HCT116 (cell line): ENCODE results near the gene TBPL1. TPM values are rescaled to one million over a fixed set of nuclear protein-coding genes. Genes with fewer than 3 reads are reported as not detected.
A peak's percentile ranks its signal among the peaks of the same experiment; 100 is the strongest.

Source experiments
- ATAC-seq: fragments of 200-7000 bp; cut with Tn5 transposase; 2 replicates; pipeline ENCODE4 v1.9.1; 2020; ENCODE audit warnings: mild to moderate bottlenecking, moderate library complexity
- BruUV-seq: library from RNA; stranded (reverse); fragments of 400-500 nt; replicated peaks from 2 replicates; lab custom pipeline; 2021; lab: Mats Ljungman, UMichigan
- CTCF ChIA-PET: fragments of 300-600 bp; sonication (Branson Sonifier 250); formaldehyde crosslinking; loops from one replicate; lab custom pipeline; 2021; ENCODE audit warnings: antibody characterized with exemption; lab: Charles Lee
- POLR2A ChIA-PET: fragments of 300-600, 350-600 bp; sonication (Branson Sonifier 250); formaldehyde crosslinking; loops from one replicate; lab custom pipeline; 2021; ENCODE audit warnings: antibody characterized with exemption; lab: Charles Lee
- RAD21 ChIA-PET, 2 experiments: fragments of 300-600 bp; sonication (Branson Sonifier 250); formaldehyde crosslinking; loops; one replicate each; lab custom pipeline; 2023; ENCODE audit warnings: low total read pairs in 2 of 2; ENCODE audit not compliant: uncharacterized antibody in 2 of 2, unreplicated experiment in 2 of 2, low non-redundant PET in 1 of 2; lab: Charles Lee
- DNase-seq: peaks from one replicate; pipeline ENCODE4 v3.0.0-alpha.2; 2010; ENCODE audit warnings: low read depth, low spot score
- H2AFZ ChIP-seq: fragments of 200-600 bp; shearing (Covaris generic), sonication (generic); 2 replicates; pipeline ENCODE4 v1.6.1; 2017; ENCODE audit warnings: low read depth, mixed run types, mixed read lengths, antibody characterized with exemption, low read length; ENCODE audit not compliant: poor library complexity, severe bottlenecking
- H3K27ac ChIP-seq: 2 replicates; pipeline ENCODE4 v1.5.1; 2012; ENCODE audit warnings: low read depth, low read length
- H3K27me3 ChIP-seq: fragments of 200-600 bp; sonication (generic); 2 replicates; pipeline ENCODE4 v1.6.1; 2016; ENCODE audit warnings: mixed run types, low read length, mixed read lengths; ENCODE audit not compliant: insufficient read depth
- H3K36me3 ChIP-seq, 2 experiments: fragments of 200-500 bp in 1 of 2; fragments of 200-600 bp in 1 of 2; sonication (Bioruptor generic) in 1 of 2; sonication (generic) in 1 of 2; 2 replicates each; pipeline versions ENCODE4 v1.5.1 to v1.6.1; 2014 to 2016; ENCODE audit warnings: low read length in 2 of 2, inconsistent platforms in 1 of 2, mixed read lengths in 1 of 2, mixed run types in 1 of 2; ENCODE audit not compliant: insufficient read depth in 2 of 2, control insufficient read depth in 1 of 2
- H3K4me1 ChIP-seq, 2 experiments: fragments of 200-600 bp in 1 of 2; sonication (generic) in 1 of 2; 2 replicates each; pipeline versions ENCODE4 v1.5.1 to v1.6.1; 2012 to 2017; ENCODE audit warnings: low read length in 2 of 2, inconsistent platforms in 1 of 2, mild to moderate bottlenecking in 1 of 2, mixed read lengths in 1 of 2, mixed run types in 1 of 2, moderate library complexity in 1 of 2; ENCODE audit not compliant: insufficient read depth in 2 of 2, control insufficient read depth in 1 of 2
- H3K4me2 ChIP-seq: fragments of 200-600 bp; sonication (generic); 2 replicates; pipeline ENCODE4 v1.6.1; 2017; ENCODE audit warnings: mixed run types, low read length, mixed read lengths
- H3K4me3 ChIP-seq, 2 experiments: fragments of 200-600 bp in 1 of 2; sonication (generic) in 1 of 2; replicated peaks in 1 of 2; 2 replicates each; pipeline ENCODE4 v1.5.1; 2011 to 2016; ENCODE audit warnings: low read length in 2 of 2, control low read depth in 1 of 2, low read depth in 1 of 2, mild to moderate bottlenecking in 1 of 2, mixed read lengths in 1 of 2, mixed run types in 1 of 2
- H3K79me2 ChIP-seq: fragments of 200-600 bp; sonication (generic); 2 replicates; pipeline ENCODE4 v1.6.1; 2017; ENCODE audit warnings: mild to moderate bottlenecking, mixed run types, low read length, moderate library complexity, mixed read lengths; ENCODE audit not compliant: insufficient read depth
- H3K9ac ChIP-seq: fragments of 200-600 bp; sonication (generic); 2 replicates; pipeline ENCODE4 v1.6.1; 2016; ENCODE audit warnings: low read length, mixed read lengths
- H3K9me2 ChIP-seq: fragments of 200-600 bp; sonication (generic), shearing (Covaris generic); 2 replicates; pipeline ENCODE4 v1.6.1; 2017; ENCODE audit warnings: mixed run types, mild to moderate bottlenecking, moderate library complexity; ENCODE audit not compliant: insufficient read depth
- H3K9me3 ChIP-seq, 2 experiments: fragments of 200-500 bp in 1 of 2; fragments of 200-600 bp in 1 of 2; sonication (Bioruptor generic) in 1 of 2; sonication (generic) in 1 of 2; 2 replicates each; pipeline ENCODE4 v1.6.1; 2014 to 2017; ENCODE audit warnings: low read length in 2 of 2, mixed read lengths in 2 of 2, inconsistent platforms in 1 of 2, low read depth in 1 of 2, mild to moderate bottlenecking in 1 of 2, mixed run types in 1 of 2, moderate library complexity in 1 of 2; ENCODE audit not compliant: control insufficient read depth in 1 of 2, insufficient read depth in 1 of 2
- H4K20me1 ChIP-seq: fragments of 200-600 bp; sonication (generic), shearing (Covaris generic); 2 replicates; pipeline ENCODE4 v1.6.1; 2017; ENCODE audit warnings: mixed run types, mild to moderate bottlenecking, moderate library complexity; ENCODE audit not compliant: insufficient read depth
- CBX3 ChIP-seq: IDR thresholded peaks from 2 replicates; pipeline ENCODE4 v1.6.1; 2012; ENCODE audit warnings: low read depth
- CEBPB ChIP-seq: IDR thresholded peaks from 2 replicates; pipeline ENCODE4 v1.6.1; 2012; ENCODE audit warnings: low read depth
- EGR1 ChIP-seq: IDR thresholded peaks from 2 replicates; pipeline ENCODE4 v1.6.1; 2012; ENCODE audit warnings: low read depth
- EZH2 ChIP-seq: fragments of 200-600 bp; sonication (generic); IDR thresholded peaks from 2 replicates; pipeline ENCODE4 v1.6.1; 2017; ENCODE audit warnings: antibody characterized with exemption, mixed run types
- EZH2phosphoT487 ChIP-seq: fragments of 200-600 bp; IDR thresholded peaks from 2 replicates; pipeline ENCODE4 v1.6.1; 2018; ENCODE audit warnings: antibody characterized with exemption, borderline replicate concordance
- FOSL1 ChIP-seq: IDR thresholded peaks from 2 replicates; pipeline ENCODE4 v1.6.1; 2012; ENCODE audit warnings: low read depth
- JUND ChIP-seq: IDR thresholded peaks from 2 replicates; pipeline ENCODE4 v1.6.1; 2012
- POLR2A ChIP-seq: IDR thresholded peaks from 2 replicates; pipeline ENCODE4 v1.7.0; 2011; ENCODE audit warnings: borderline replicate concordance; ENCODE audit not compliant: insufficient read depth, insufficient read length; ENCODE audit errors: extremely low read depth
- RAD21 ChIP-seq: IDR thresholded peaks from 2 replicates; pipeline ENCODE4 v1.6.1; 2012; ENCODE audit warnings: low read depth, mild to moderate bottlenecking
- SP1 ChIP-seq: IDR thresholded peaks from 2 replicates; pipeline ENCODE4 v1.6.1; 2012; ENCODE audit warnings: low read depth
- TCF7L2 ChIP-seq: IDR thresholded peaks from 2 replicates; pipeline ENCODE4 v1.7.0; 2011; ENCODE audit warnings: borderline replicate concordance, inconsistent platforms; ENCODE audit not compliant: insufficient read depth, insufficient read length; ENCODE audit errors: extremely low read depth
- ZFX ChIP-seq: fragments of 450-650 bp; IDR thresholded peaks from 2 replicates; pipeline ENCODE4 v1.6.1; 2017
- ZNF274 ChIP-seq: fragments of 200-500 bp; sonication (Bioruptor generic); IDR thresholded peaks from 2 replicates; pipeline ENCODE4 v1.6.1; 2014; ENCODE audit warnings: mild to moderate bottlenecking, low read depth, low read length, inconsistent platforms
- intact Hi-C: fragments of 100-400 bp; cut with micrococcal nuclease; formaldehyde crosslinking; loops from 2 replicates; pipeline ENCODE4 v1.10.0; 2022
- total RNA-seq: library from RNA; stranded (reverse); gene quantifications from one replicate; pipeline ENCODE4 v1.2.1, GENCODE V29; 2021; ENCODE audit not compliant: unreplicated experiment
- TF ChIP-seq, protein P1 (sequence below): IDR thresholded peaks from 2 replicates; pipeline ENCODE4 v1.6.1; 2012
- TF ChIP-seq, protein P2 (sequence below): IDR thresholded peaks from 2 replicates; pipeline ENCODE4 v1.6.1; 2012
- TF ChIP-seq, protein P3 (sequence below): IDR thresholded peaks from 2 replicates; pipeline ENCODE4 v1.6.1; 2012; ENCODE audit warnings: low read depth

TBPL1 gene
- total RNA-seq, 1 experiment from 2014 or later, result 34.9 TPM

DNA sequence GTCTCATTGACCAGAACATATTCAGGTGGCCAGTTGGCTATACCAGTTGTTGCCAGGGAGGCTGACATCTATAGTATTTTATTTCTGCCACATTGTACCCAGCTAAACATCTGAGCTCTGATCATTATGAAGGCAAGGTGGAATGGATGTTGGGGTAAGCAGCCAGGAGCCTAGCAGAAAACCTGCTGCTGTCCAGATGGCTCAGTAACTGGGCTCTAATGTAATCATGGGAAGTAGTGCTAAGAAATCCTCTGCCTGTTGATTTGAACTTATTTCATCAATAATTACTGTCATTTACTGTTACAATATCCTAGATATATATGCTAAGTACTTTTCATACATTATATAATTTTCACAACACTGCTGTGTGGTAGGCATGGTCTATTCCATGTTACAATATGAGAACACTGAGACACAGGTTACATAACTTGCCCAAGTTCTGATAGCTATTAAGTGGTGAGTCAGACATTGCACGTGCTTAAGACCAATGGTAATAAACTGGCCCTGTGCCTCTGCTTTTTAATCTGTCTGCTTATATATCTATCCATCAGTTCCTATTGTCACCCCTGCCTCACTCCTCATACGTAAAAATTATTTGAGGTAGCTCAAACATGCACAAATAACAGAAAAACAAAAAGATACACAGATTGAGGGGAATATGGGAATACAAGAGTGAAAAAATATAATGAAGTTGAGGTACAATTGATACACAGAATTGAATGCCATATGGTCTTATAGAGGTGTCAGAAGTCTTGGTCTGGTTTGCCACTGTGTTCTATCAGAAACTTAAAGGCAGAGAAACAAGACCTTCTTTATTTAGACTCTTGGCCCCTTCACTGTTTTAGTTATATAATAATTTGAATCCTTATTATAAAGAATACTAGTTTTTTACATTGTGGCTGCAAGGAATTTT, 25.2 kb downstream of the TBPL1 start:
- peaks cover 63% of the 10 kb centered on the region for H3K79me2 ChIP-seq
- peaks cover 4 to 18% of the 10 kb centered on the region in 2 experiments; a peak in 3 of 4 replicates for H3K4me1 ChIP-seq
- ChIA-PET CTCF (interaction anchor here (1.1 to 1.4 kb wide), 3 partner anchors 54 to 118 kb away, joined by 3 to 4 read pairs (median 4); no protein-coding TSS in a partner anchor), RAD21 (no interaction called here), POLR2A (no interaction called here)
- ATAC-seq (no peak; the same call in 1 of the 2 replicates), DNase-seq (no peak)
- no peaks in the 10 kb centered on the region for H3K9me2 ChIP-seq
- no peaks in the 10 kb centered on the region for H3K36me3 ChIP-seq
- H3K27ac ChIP-seq, result no peak overlapping the region
- H3K9ac ChIP-seq, result no peak overlapping the region
- H3K4me3 ChIP-seq, result no peak overlapping the region
- no peaks in the 10 kb centered on the region for H3K9me3 ChIP-seq
- no peak overlapping the region for H3K4me2 ChIP-seq
- H3K27me3 ChIP-seq, result no peaks in the 10 kb centered on the region
- TF ChIP-seq FOSL1 (0 out of 2 replicates have a peak, but pooled peaks have one; percentile 9), POLR2A (no peak), JUND (0 out of 2 replicates have a peak, but pooled peaks have one; percentile 18), CEBPB (0 out of 2 replicates have a peak, but pooled peaks have one; percentile 30), EZH2 (no peak)
- TF ChIP-seq, protein P1, sequence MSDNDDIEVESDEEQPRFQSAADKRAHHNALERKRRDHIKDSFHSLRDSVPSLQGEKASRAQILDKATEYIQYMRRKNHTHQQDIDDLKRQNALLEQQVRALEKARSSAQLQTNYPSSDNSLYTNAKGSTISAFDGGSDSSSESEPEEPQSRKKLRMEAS, result 0 out of 2 replicates have a peak, but pooled peaks have one; percentile 16
- no peaks in the 10 kb centered on the region for H4K20me1 ChIP-seq
- no TSS peak for BruUV-seq
- H2AFZ ChIP-seq, result no peak overlapping the region
- intact Hi-C loops, result loop anchor here (5.0 kb wide), 1 partner anchor 74 kb away; the partner anchor contains the start of gene SLC2A12

DNA sequence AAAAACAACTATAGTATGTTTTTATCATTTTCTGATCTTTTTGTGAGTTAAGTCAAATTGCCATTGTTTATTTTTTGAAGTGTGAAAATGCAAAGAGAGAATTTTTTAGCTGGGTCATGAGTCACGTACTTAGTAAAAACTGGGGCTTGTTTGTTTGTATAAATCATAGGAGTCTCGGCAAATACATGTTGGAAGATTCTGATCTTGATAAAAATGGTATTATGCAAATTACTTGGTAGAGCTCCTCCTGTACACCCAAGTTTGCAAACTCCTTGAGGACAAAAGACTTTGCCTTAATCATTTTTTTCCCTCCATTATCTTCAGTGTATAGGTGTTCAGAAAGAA, 25.8 kb downstream of the TBPL1 start:
- Histone ChIP-seq H3K4me2 (no peak overlapping the region), H3K4me3 (no peak overlapping the region), H4K20me1 (no peaks in the 10 kb centered on the region), H3K36me3 (no peaks in the 10 kb centered on the region), H2AFZ (no peak overlapping the region), H3K4me1 (peaks cover 7 to 24% of the 10 kb centered on the region in 2 experiments; a peak in 3 of 4 replicates), H3K79me2 (peaks cover 58% of the 10 kb centered on the region), H3K9ac (no peak overlapping the region), H3K9me3 (no peaks in the 10 kb centered on the region), H3K9me2 (no peaks in the 10 kb centered on the region), H3K27ac (no peak overlapping the region), H3K27me3 (no peaks in the 10 kb centered on the region)
- intact Hi-C loops, result loop anchor here (5.0 kb wide), 1 partner anchor 73 kb away; the partner anchor contains the start of gene SLC2A12
- RAD21 ChIA-PET, result no interaction called here
- no TSS peak for BruUV-seq
- ATAC-seq (no peak), DNase-seq (no peak)
- CTCF ChIA-PET, result interaction anchor here (1.4 kb wide), 1 partner anchor 118 kb away, joined by 4 read pairs; no protein-coding TSS in a partner anchor
- POLR2A ChIA-PET, result no interaction called here
- TF ChIP-seq ZFX (no peak), RAD21 (no peak), CBX3 (no peak), TCF7L2 (no peak), ZNF274 (no peak), EZH2 (no peak), SP1 (no peak), EZH2phosphoT487 (no peak), POLR2A (no peak), EGR1 (no peak)
- TF ChIP-seq, protein P2, sequence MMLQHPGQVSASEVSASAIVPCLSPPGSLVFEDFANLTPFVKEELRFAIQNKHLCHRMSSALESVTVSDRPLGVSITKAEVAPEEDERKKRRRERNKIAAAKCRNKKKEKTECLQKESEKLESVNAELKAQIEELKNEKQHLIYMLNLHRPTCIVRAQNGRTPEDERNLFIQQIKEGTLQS, result no peak
- TF ChIP-seq, protein P3, sequence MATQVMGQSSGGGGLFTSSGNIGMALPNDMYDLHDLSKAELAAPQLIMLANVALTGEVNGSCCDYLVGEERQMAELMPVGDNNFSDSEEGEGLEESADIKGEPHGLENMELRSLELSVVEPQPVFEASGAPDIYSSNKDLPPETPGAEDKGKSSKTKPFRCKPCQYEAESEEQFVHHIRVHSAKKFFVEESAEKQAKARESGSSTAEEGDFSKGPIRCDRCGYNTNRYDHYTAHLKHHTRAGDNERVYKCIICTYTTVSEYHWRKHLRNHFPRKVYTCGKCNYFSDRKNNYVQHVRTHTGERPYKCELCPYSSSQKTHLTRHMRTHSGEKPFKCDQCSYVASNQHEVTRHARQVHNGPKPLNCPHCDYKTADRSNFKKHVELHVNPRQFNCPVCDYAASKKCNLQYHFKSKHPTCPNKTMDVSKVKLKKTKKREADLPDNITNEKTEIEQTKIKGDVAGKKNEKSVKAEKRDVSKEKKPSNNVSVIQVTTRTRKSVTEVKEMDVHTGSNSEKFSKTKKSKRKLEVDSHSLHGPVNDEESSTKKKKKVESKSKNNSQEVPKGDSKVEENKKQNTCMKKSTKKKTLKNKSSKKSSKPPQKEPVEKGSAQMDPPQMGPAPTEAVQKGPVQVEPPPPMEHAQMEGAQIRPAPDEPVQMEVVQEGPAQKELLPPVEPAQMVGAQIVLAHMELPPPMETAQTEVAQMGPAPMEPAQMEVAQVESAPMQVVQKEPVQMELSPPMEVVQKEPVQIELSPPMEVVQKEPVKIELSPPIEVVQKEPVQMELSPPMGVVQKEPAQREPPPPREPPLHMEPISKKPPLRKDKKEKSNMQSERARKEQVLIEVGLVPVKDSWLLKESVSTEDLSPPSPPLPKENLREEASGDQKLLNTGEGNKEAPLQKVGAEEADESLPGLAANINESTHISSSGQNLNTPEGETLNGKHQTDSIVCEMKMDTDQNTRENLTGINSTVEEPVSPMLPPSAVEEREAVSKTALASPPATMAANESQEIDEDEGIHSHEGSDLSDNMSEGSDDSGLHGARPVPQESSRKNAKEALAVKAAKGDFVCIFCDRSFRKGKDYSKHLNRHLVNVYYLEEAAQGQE, result no peak
